Ectodermal cell (in vitro differentiated cells): ENCODE results near the gene STRN4.

ENCODE experiments used
- H3K27ac ChIP-seq: 2 replicates; pipeline ENCODE4 v1.7.0; 2013; ENCODE audit warnings: mild to moderate bottlenecking, low read depth, low read length; ENCODE audit not compliant: insufficient read depth, poor library complexity, severe bottlenecking
- H3K27me3 ChIP-seq: 2 replicates; pipeline ENCODE4 v1.7.0; 2013; ENCODE audit warnings: mild to moderate bottlenecking, low read length; ENCODE audit not compliant: insufficient read depth, control insufficient read depth, poor library complexity, severe bottlenecking
- H3K36me3 ChIP-seq: one replicate; pipeline ENCODE4 v1.7.0; 2013; ENCODE audit warnings: low read length; ENCODE audit not compliant: control insufficient read depth, insufficient read depth
- H3K4me1 ChIP-seq: one replicate; pipeline ENCODE4 v1.7.0; 2013; ENCODE audit warnings: low read length; ENCODE audit not compliant: control insufficient read depth, insufficient read depth
- H3K4me3 ChIP-seq: 2 replicates; pipeline ENCODE4 v1.7.0; 2013; ENCODE audit warnings: low read depth, low read length, control low read depth; ENCODE audit not compliant: insufficient read depth
- H3K9me3 ChIP-seq: 2 replicates; pipeline ENCODE4 v1.7.0; 2013; ENCODE audit warnings: mild to moderate bottlenecking, low read length, moderate library complexity; ENCODE audit not compliant: control insufficient read depth
- WGBS, 2 experiments: methylation state at CpG; one replicate each; pipeline ENCODE4 v1.1.7; 2013; ENCODE audit warnings: missing lambda C conversion rate in 2 of 2; 5-methylcytosine and 5-hydroxymethylcytosine counted together

The STRN4 gene

GRCh38 chr19:46756544-46756888 is 10.3 kb upstream of the STRN4 start:
- H3K36me3 ChIP-seq: peaks cover 4% of the 10 kb centered on the region
- no peaks in the 10 kb centered on the region for H3K4me1 ChIP-seq
- H3K27ac ChIP-seq: no peak overlapping the region
- H3K4me3 ChIP-seq: no peak overlapping the region
- no peaks in the 10 kb centered on the region for H3K9me3 ChIP-seq
- WGBS, 2 experiments: 96% methylated on average over 30 of the region's 30 CpGs
- H3K27me3 ChIP-seq: no peaks in the 10 kb centered on the region

- no peak overlapping the region for H3K4me3 ChIP-seq
- 97 to 98% methylated on average over 86 of the region's 86 CpGs for WGBS, 2 experiments
- H3K27me3 ChIP-seq: no peaks in the 10 kb centered on the region
- H3K4me1 ChIP-seq: no peaks in the 10 kb centered on the region
- H3K9me3 ChIP-seq: no peaks in the 10 kb centered on the region
- H3K36me3 ChIP-seq: peaks cover 4% of the 10 kb centered on the region
- no peak overlapping the region for H3K27ac ChIP-seq
Observed at GRCh38 chr19:46755853-46756543, 9.7 kb upstream of the STRN4 start.

- H3K27ac ChIP-seq: no peak overlapping the region
- H3K27me3 ChIP-seq: no peaks in the 10 kb centered on the region
- no peaks in the 10 kb centered on the region for H3K4me1 ChIP-seq
- no peaks in the 10 kb centered on the region for H3K9me3 ChIP-seq
- 95 to 96% methylated on average over 39 of the region's 39 CpGs for WGBS, 2 experiments
- H3K4me3 ChIP-seq: no peak overlapping the region
- H3K36me3 ChIP-seq: peaks cover 4% of the 10 kb centered on the region
Observed at GRCh38 chr19:46755077-46755852, 9.0 kb upstream of the STRN4 start.

- no peaks in the 10 kb centered on the region for H3K27me3 ChIP-seq
- WGBS, 2 experiments: 47% methylated on average over 4 of the region's 4 CpGs
Observed at GRCh38 chr19:46753420-46754155, 7.3 kb upstream of the STRN4 start.

GRCh38 chr19:46748325-46749109 is 2.3 kb upstream of the STRN4 start:
- Histone ChIP-seq H3K4me1 (peaks cover 7% of the 10 kb centered on the region), H3K4me3 (no peak overlapping the region), H3K27me3 (no peaks in the 10 kb centered on the region), H3K27ac (no peak overlapping the region), H3K36me3 (peaks cover 4% of the 10 kb centered on the region), H3K9me3 (no peaks in the 10 kb centered on the region)
- 87 to 88% methylated on average over 21 of the region's 21 CpGs for WGBS, 2 experiments

More at GRCh38 chr19:46753420-46754155, 7.3 kb upstream of the STRN4 start:
- no peaks in the 10 kb centered on the region for H3K4me1 ChIP-seq
- no peak overlapping the region for H3K27ac ChIP-seq
- no peaks in the 10 kb centered on the region for H3K9me3 ChIP-seq
- no peak overlapping the region for H3K4me3 ChIP-seq
- H3K36me3 ChIP-seq: peaks cover 4% of the 10 kb centered on the region

GRCh38 chr19:46745521-46746280 is 549 bp downstream of the STRN4 start, which contains the start of gene FKRP:
TSS of gene FKRP (plus strand) at chr19:46746057. CDS start at chr19:46755451, 9,394 bp downstream.
- H3K4me1 ChIP-seq: peaks cover 13% of the 10 kb centered on the region
- peak within 1 kb of the TSS; percentile 91 for H3K4me3 ChIP-seq
- no peaks in the 10 kb centered on the region for H3K36me3 ChIP-seq
- no peaks in the 10 kb centered on the region for H3K27me3 ChIP-seq
- WGBS, 2 experiments: 0% methylated on average over 68 of the region's 68 CpGs
- H3K27ac ChIP-seq: peak within 1 kb of the TSS; percentile 67
- H3K9me3 ChIP-seq: no peaks in the 10 kb centered on the region

- Histone ChIP-seq H3K36me3 (no peaks in the 10 kb centered on the region), H3K4me3 (peak overlapping the region; percentile 91), H3K4me1 (peaks cover 13% of the 10 kb centered on the region), H3K27me3 (no peaks in the 10 kb centered on the region), H3K9me3 (no peaks in the 10 kb centered on the region), H3K27ac (no peak overlapping the region)
- WGBS, 2 experiments: 44 to 50% methylated on average over 8 of the region's 8 CpGs
Observed at GRCh38 chr19:46745030-46745429, 1.2 kb downstream of the STRN4 start.

GRCh38 chr19:46744005-46744691 is 2.1 kb downstream of the STRN4 start:
- WGBS, 2 experiments: 86 to 93% methylated on average over 12 of the region's 12 CpGs

More at GRCh38 chr19:46744005-46744691, 2.1 kb downstream of the STRN4 start:
- Histone ChIP-seq H3K27ac (no peak overlapping the region), H3K4me1 (peaks cover 13% of the 10 kb centered on the region), H3K36me3 (peaks cover 2% of the 10 kb centered on the region), H3K4me3 (no peak overlapping the region), H3K27me3 (no peaks in the 10 kb centered on the region), H3K9me3 (no peaks in the 10 kb centered on the region)
